GM12801 (cell line): ENCODE results near the gene INTS4.

Experiments
- TF ChIP-seq, protein P1 (sequence below): IDR thresholded peaks from one replicate; pipeline ENCODE4 v1.5.1; 2011; ENCODE audit warnings: control low read depth; ENCODE audit not compliant: insufficient read length; ENCODE audit errors: extremely low read depth

INTS4 gene

GRCh38 chr11:77866336-77866735 is 128.1 kb downstream of the INTS4 start:
- TF ChIP-seq, protein P1, sequence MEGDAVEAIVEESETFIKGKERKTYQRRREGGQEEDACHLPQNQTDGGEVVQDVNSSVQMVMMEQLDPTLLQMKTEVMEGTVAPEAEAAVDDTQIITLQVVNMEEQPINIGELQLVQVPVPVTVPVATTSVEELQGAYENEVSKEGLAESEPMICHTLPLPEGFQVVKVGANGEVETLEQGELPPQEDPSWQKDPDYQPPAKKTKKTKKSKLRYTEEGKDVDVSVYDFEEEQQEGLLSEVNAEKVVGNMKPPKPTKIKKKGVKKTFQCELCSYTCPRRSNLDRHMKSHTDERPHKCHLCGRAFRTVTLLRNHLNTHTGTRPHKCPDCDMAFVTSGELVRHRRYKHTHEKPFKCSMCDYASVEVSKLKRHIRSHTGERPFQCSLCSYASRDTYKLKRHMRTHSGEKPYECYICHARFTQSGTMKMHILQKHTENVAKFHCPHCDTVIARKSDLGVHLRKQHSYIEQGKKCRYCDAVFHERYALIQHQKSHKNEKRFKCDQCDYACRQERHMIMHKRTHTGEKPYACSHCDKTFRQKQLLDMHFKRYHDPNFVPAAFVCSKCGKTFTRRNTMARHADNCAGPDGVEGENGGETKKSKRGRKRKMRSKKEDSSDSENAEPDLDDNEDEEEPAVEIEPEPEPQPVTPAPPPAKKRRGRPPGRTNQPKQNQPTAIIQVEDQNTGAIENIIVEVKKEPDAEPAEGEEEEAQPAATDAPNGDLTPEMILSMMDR, result no peak

DNA sequence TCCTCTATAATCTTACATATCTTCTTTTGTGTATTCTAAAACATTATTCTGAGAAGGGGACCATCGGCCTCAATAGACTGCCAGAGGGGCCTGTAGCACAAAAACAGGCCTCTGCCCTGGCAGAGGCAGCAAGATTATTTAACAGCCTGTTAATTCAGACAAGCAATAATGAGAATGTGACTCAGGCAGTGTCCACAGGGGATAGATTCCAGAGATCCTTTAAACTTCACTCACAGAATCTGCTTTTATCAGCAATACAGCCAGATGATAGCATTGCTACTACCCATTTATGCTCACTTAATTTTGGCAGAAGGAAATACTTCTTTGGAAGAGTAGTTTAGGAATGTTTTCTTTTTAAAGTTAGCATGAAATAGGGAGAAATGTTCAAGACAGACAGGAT is 128.7 kb downstream of the INTS4 start:
- TF ChIP-seq, protein P1, result no peak

DNA sequence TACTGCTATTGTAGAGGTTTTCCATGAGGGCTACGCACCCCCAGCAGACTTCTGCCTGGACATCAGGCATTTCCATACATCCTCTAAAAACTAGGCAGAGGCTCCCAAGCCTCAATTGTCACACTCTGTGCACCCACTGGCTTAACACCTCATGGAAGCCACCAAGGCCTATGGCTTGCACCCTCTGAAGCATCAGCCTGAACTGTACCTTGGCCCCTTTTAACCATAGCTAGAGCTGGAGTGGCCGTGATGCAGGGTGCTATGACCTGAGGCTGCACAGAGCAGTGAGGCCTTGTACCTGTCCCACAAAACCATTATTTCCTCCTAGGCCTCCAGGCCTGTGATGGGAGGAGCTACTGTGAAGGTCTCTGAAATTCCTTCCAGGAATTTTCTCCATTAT is 139.6 kb downstream of the INTS4 start:
- TF ChIP-seq, protein P1, result no peak

- TF ChIP-seq, protein P1, result no peak
Measured at GRCh38 chr11:77851503-77851902, 143.0 kb downstream of the INTS4 start.

DNA sequence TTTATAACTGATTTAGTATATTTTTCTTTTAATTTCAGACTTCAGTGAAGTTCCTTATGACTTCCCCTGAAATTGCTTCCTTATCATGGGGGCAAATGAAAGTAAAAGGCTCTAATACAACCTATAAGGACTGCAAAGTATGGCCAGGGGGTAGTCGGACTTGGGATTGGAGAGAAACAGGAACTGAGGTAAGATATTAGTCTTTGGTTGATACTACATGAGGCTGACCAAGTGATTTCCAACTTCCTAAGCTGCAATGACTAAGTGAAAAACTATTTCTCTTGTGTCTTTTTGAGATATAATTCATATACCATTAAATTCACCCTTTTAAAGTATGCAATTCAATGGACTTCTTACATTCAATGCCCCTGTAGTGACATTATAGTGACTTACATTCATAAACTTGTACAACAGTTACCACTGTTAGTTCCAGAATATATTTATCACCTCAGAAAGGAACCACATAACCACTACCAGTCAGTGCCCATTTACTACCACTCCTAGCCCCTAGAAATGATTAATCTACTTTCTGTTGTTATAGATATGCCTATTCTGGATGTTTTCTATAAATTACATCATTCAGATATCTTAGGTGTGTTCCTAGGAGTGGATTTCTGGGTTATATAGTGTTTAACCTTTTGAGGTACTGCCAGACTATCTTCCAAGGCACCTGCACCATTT is 151.9 kb downstream of the INTS4 start:
- TF ChIP-seq, protein P1, result no peak

DNA sequence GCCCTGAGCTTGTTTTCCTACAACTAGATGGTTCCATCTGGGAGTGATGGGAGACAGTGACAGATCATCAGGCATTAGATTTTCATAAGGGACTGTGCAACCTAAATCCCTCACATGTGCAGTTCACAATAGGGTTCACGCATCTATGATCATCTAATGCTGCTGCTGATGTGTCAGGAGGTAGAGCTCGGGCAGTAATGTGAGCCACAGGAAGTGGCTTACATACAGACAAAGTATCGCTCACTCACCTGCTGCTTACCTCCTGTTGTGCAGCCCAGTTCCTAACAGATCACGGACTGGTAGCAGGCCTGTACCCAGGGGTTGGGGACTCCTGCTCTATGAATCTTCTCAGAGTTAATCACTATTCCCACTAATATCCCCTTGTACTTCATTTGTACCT is 161.2 kb downstream of the INTS4 start:
- TF ChIP-seq, protein P1, result no peak

- TF ChIP-seq, protein P1, result no peak
Measured at GRCh38 chr11:77828926-77829325, 165.5 kb downstream of the INTS4 start.
